IMR-90 (cell line): ENCODE results near the gene RETREG1. TPM values are rescaled to one million over a fixed set of nuclear protein-coding genes. Genes with fewer than 3 reads are reported as not detected.

Source experiments
- ATAC-seq: fragments of 200-7000 bp; cut with Tn5 transposase; 2 replicates; pipeline ENCODE4 v1.9.1; 2020; ENCODE audit warnings: low read depth, mild to moderate bottlenecking, moderate library complexity
- BruUV-seq: library from RNA; stranded (reverse); fragments of 400-500 nt; replicated peaks from 2 replicates; lab custom pipeline; 2021; lab: Mats Ljungman, UMichigan
- CTCF ChIA-PET: fragments of 300-600 bp; formaldehyde crosslinking; extraction: SDS; loops from one replicate; lab custom pipeline; 2021; ENCODE audit warnings: antibody characterized with exemption; lab: Yijun Ruan, JAX
- POLR2A ChIA-PET: fragments of 300-600 bp; sonication (Branson Sonifier 250); formaldehyde crosslinking; loops from one replicate; lab custom pipeline; 2022; ENCODE audit warnings: antibody characterized with exemption; ENCODE audit not compliant: unreplicated experiment; lab: Charles Lee
- DNase-seq: peaks from one replicate; pipeline ENCODE4 v3.0.0; 2013
- H2AFZ ChIP-seq: replicated peaks from 2 replicates; pipeline ENCODE3; 2013; ENCODE audit warnings: low read length, mild to moderate bottlenecking; ENCODE audit not compliant: poor library complexity
- H2AK5ac ChIP-seq: 2 replicates; pipeline ENCODE4 v1.6.1; 2013; ENCODE audit warnings: low read depth, low read length, inconsistent platforms
- H2AK9ac ChIP-seq: replicated peaks from 2 replicates; pipeline ENCODE3; 2013; ENCODE audit warnings: mild to moderate bottlenecking, low read depth, low read length, moderate library complexity; ENCODE audit not compliant: poor library complexity
- H2BK120ac ChIP-seq: 2 replicates; pipeline ENCODE4 v1.6.1; 2013; ENCODE audit warnings: low read depth, low read length, inconsistent platforms
- H2BK15ac ChIP-seq: 3 replicates; pipeline ENCODE4 v1.6.1; 2013; ENCODE audit warnings: low read depth, low read length, inconsistent platforms
- H2BK20ac ChIP-seq: 2 replicates; pipeline ENCODE4 v1.6.1; 2013; ENCODE audit warnings: low read depth, mild to moderate bottlenecking, inconsistent platforms, low read length, moderate library complexity
- H2BK5ac ChIP-seq: 2 replicates; pipeline ENCODE4 v1.6.1; 2013; ENCODE audit warnings: mild to moderate bottlenecking, low read depth, low read length, inconsistent platforms; ENCODE audit not compliant: poor library complexity, severe bottlenecking
- H3K14ac ChIP-seq: replicated peaks from 2 replicates; pipeline ENCODE4 v1.6.1; 2013; ENCODE audit warnings: low read depth, low read length, inconsistent platforms
- H3K18ac ChIP-seq: 2 replicates; pipeline ENCODE4 v1.6.1; 2013; ENCODE audit warnings: low read depth, low read length, control low read depth
- H3K23ac ChIP-seq: 2 replicates; pipeline ENCODE4 v1.6.1; 2013; ENCODE audit warnings: low read depth, low read length, inconsistent platforms
- H3K27ac ChIP-seq: 2 replicates; pipeline ENCODE4 v1.5.1; 2013; ENCODE audit warnings: mild to moderate bottlenecking, control low read depth, low read length; ENCODE audit not compliant: insufficient read depth
- H3K27me3 ChIP-seq: 2 replicates; pipeline ENCODE4 v1.6.1; 2013; ENCODE audit warnings: low read length; ENCODE audit not compliant: control insufficient read depth, insufficient read depth
- H3K36me3 ChIP-seq: 2 replicates; pipeline ENCODE4 v1.6.1; 2013; ENCODE audit warnings: low read length, mixed read lengths; ENCODE audit not compliant: control insufficient read depth, insufficient read depth
- H3K4ac ChIP-seq: 2 replicates; pipeline ENCODE4 v1.6.1; 2013; ENCODE audit warnings: low read depth, low read length, inconsistent platforms
- H3K4me1 ChIP-seq: 2 replicates; pipeline ENCODE4 v1.6.1; 2013; ENCODE audit warnings: low read length, mixed read lengths; ENCODE audit not compliant: control insufficient read depth, insufficient read depth
- H3K4me2 ChIP-seq: 2 replicates; pipeline ENCODE4 v1.6.1; 2013; ENCODE audit warnings: low read depth, mild to moderate bottlenecking, control low read depth, low read length, moderate library complexity
- H3K4me3 ChIP-seq: 2 replicates; pipeline ENCODE4 v1.5.1; 2013; ENCODE audit warnings: low read depth, mild to moderate bottlenecking, control low read depth, low read length, moderate library complexity; ENCODE audit not compliant: insufficient read depth
- H3K56ac ChIP-seq: 2 replicates; pipeline ENCODE4 v1.6.1; 2013; ENCODE audit warnings: low read length, inconsistent platforms; ENCODE audit not compliant: insufficient read depth; ENCODE audit errors: extremely low read depth
- H3K79me1 ChIP-seq, 2 experiments: 2 replicates each; pipeline ENCODE4 v1.6.1; 2013; ENCODE audit warnings: low read length in 2 of 2, inconsistent platforms in 1 of 2, low read depth in 1 of 2
- H3K9ac ChIP-seq: 2 replicates; pipeline ENCODE4 v1.6.1; 2013; ENCODE audit warnings: low read depth, low read length, control low read depth
- H3K9me1 ChIP-seq: 2 replicates; pipeline ENCODE4 v1.6.1; 2013; ENCODE audit warnings: low read length, inconsistent platforms; ENCODE audit not compliant: insufficient read depth
- H3K9me3 ChIP-seq: 2 replicates; pipeline ENCODE4 v1.6.1; 2013; ENCODE audit warnings: low read length; ENCODE audit not compliant: control insufficient read depth, insufficient read depth
- H4K20me1 ChIP-seq: 2 replicates; pipeline ENCODE4 v1.6.1; 2013; ENCODE audit warnings: low read length, inconsistent platforms; ENCODE audit not compliant: insufficient read depth
- H4K5ac ChIP-seq: 2 replicates; pipeline ENCODE4 v1.6.1; 2013; ENCODE audit warnings: mild to moderate bottlenecking, low read depth, low read length, control low read depth
- H4K8ac ChIP-seq, 2 experiments: 2 replicates each; pipeline ENCODE4 v1.6.1; 2013; ENCODE audit warnings: low read depth in 2 of 2, low read length in 2 of 2, control low read depth in 1 of 2, inconsistent platforms in 1 of 2
- H4K91ac ChIP-seq: 2 replicates; pipeline ENCODE4 v1.6.1; 2013; ENCODE audit warnings: low read depth, low read length, inconsistent platforms; ENCODE audit not compliant: insufficient read depth
- NFE2L2 ChIP-seq: fragments of 150-350 bp; IDR thresholded peaks from 2 replicates; pipeline ENCODE4 v1.6.1; 2016; ENCODE audit warnings: low read depth, mild to moderate bottlenecking, low read length
- dilution Hi-C: fragments of 300-500 bp; cut with HindIII; formaldehyde crosslinking; loops from one replicate; pipeline ENCODE4 v1.14.3; 2018; ENCODE audit warnings: low sequenced_read_pairs; ENCODE audit not compliant: unreplicated experiment
- in situ Hi-C: fragments of 300-500 bp; cut with MboI; formaldehyde crosslinking; loops from 3 replicates; pipeline ENCODE4 v1.14.3; 2019; ENCODE audit warnings: low sequenced_read_pairs, inconsistent platforms, mixed read lengths
- intact Hi-C: fragments of 100-400 bp; cut with micrococcal nuclease; formaldehyde crosslinking; loops from 2 replicates; pipeline ENCODE4 v1.10.0; 2022
- polyA plus RNA-seq, 3 experiments: library from polyadenylated mRNA; depleted of rRNA; stranded (reverse); fragments of >200 nt; gene quantifications; 2 replicates each; pipeline ENCODE4 v1.2.3, GENCODE V29; 2012; ENCODE audit warnings: low replicate concordance in 1 of 3
- total RNA-seq: library from RNA; depleted of rRNA; stranded (reverse); fragments of >200 nt; gene quantifications from 2 replicates; pipeline ENCODE4 v1.2.3, GENCODE V29; 2012

Gene RETREG1
- total and polyA plus RNA-seq, 2 of the 4 experiments (the other 2 are of a cell fraction): not detected

DNA sequence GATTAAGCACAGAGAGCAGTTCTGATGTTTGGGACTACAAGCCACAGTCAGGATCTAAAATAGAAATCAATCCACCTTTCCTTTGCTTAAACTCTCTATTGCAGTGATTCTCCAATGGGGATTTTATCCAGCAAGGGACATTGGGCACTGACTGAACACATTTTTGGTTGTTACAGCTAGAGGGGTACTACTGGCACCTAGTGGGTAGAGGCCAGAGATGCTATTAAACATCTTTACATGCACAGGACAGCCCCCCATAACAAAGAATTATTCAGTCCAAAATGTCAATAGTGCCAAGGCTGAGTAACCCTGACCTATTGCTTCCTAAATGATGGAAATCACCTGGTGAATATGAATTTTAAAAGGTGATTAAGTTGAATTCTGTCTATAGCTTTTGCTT lies 163.2 kb downstream of the RETREG1 start:
- H3K9me1 ChIP-seq: peaks cover 13% of the 10 kb centered on the region
- H3K79me1 ChIP-seq: peaks cover 12 to 35% of the 10 kb centered on the region in 2 experiments
- H3K4me2 ChIP-seq: no peak overlapping the region
- H2BK20ac ChIP-seq: no peak overlapping the region
- BruUV-seq: no TSS peak
- ChIA-PET POLR2A (no interaction called here), CTCF (no interaction called here)
- DNase-seq (no peak), ATAC-seq (no peak)
- peaks cover 39% of the 10 kb centered on the region for H4K20me1 ChIP-seq
- no peak overlapping the region for H4K5ac ChIP-seq
- H2BK120ac ChIP-seq: no peak overlapping the region
- H3K23ac ChIP-seq: no peak overlapping the region
- no peak overlapping the region for H2BK15ac ChIP-seq
- H3K9ac ChIP-seq: no peak overlapping the region
- peaks cover 46% of the 10 kb centered on the region for H3K36me3 ChIP-seq
- H3K56ac ChIP-seq: no peak overlapping the region
- H2BK5ac ChIP-seq: no peak overlapping the region
- intact Hi-C loops: no loop called here
- H2AFZ ChIP-seq: no peak overlapping the region
- no peak overlapping the region for H2AK9ac ChIP-seq
- H3K27me3 ChIP-seq: no peaks in the 10 kb centered on the region
- dilution Hi-C loops: no loop called here
- H3K18ac ChIP-seq: no peak overlapping the region
- in situ Hi-C loops: no loop called here
- H4K91ac ChIP-seq: no peak overlapping the region
- H3K14ac ChIP-seq: no peak overlapping the region
- no peak overlapping the region for H3K4me3 ChIP-seq
- peaks cover 9% of the 10 kb centered on the region for H3K4me1 ChIP-seq
- H3K9me3 ChIP-seq: no peaks in the 10 kb centered on the region
- no peak overlapping the region for H3K4ac ChIP-seq
- no peak overlapping the region for H3K27ac ChIP-seq
- no peak for TF ChIP-seq NFE2L2
- H2AK5ac ChIP-seq: no peak overlapping the region
- H4K8ac ChIP-seq: no peak overlapping the region
